Measurements from ENCODE around the gene SLC2A4RG. TPM values are rescaled to one million over a fixed set of nuclear protein-coding genes. Genes with fewer than 3 reads are reported as not detected.
"Not testable (repeated sequence)": the region's sequence is repeated elsewhere in the genome, so short reads cannot be mapped to it uniquely, and the experiment has no call there.

Gene SLC2A4RG
- total RNA-seq, 5 donors from 2014 or later (not counting 1 experiment from before 2014, with no cell fraction given): 110 to 173 (median 135) TPM

GRCh38 chr20:63712191-63712590, 27.4 kb upstream of the SLC2A4RG start:
- peaks cover 13 to 36% of the 10 kb centered on the region in 2 experiments for H3K4me1 ChIP-seq (ENCODE audit: control insufficient read depth in 1 of 2, extremely low read depth in 1 of 2, insufficient read depth in 2 of 2, low read length in 2 of 2)
- no peaks in the 10 kb centered on the region for H3K27me3 ChIP-seq (replicated peaks in 1 of 2; ENCODE audit: control insufficient read depth in 2 of 2, extremely low read depth in 1 of 2, insufficient read depth in 2 of 2, low read length in 1 of 2)
- Mint-ChIP-seq H3K27ac (no peak overlapping the region), H3K27me3 (no peaks in the 10 kb centered on the region), H3K4me3 (peak overlapping the region in 2 of 3 donors; percentile 0 to 48), H3K4me1 (peaks cover 44 to 62% (median 57%) of the 10 kb centered on the region in 3 donors), H3K9me3 (peaks cover 0 to 8% (median 2%) of the 10 kb centered on the region in 3 donors), H3K36me3 (peaks cover 50% of the 10 kb centered on the region)
- ChIA-PET CTCF (interaction anchor here in 1 of 2 donors (0.6 kb wide), 1 partner anchor 136 kb away, joined by 3 read pairs; no protein-coding TSS in a partner anchor), POLR2A (no interaction called here)
- DNase-seq (no peak), ATAC-seq (replicated peaks in 1 of 4) (no peak)
- H3K27ac ChIP-seq (ENCODE audit: low read length): no peak overlapping the region
- H3K9me3 ChIP-seq: no peaks in the 10 kb centered on the region
- H3K4me3 ChIP-seq (ENCODE audit: control insufficient read depth in 1 of 2, extremely low read depth in 1 of 2, low read length in 1 of 2): no peak overlapping the region
- WGBS (ENCODE audit: insufficient coverage): no CpG with 5 or more reads among the region's 1 CpG
- H3K36me3 ChIP-seq (ENCODE audit: control insufficient read depth in 2 of 2, extremely low read depth in 1 of 2, insufficient read depth in 1 of 2, low read length in 1 of 2): peaks cover 17 to 43% of the 10 kb centered on the region in 2 donors

- H3K36me3 ChIP-seq (ENCODE audit: control insufficient read depth in 2 of 2, extremely low read depth in 1 of 2, insufficient read depth in 1 of 2, low read length in 1 of 2): peaks cover 17 to 52% of the 10 kb centered on the region in 2 donors
Observed at GRCh38 chr20:63714858-63715257, 24.7 kb upstream of the SLC2A4RG start.

GRCh38 chr20:63718996-63719395, 20.6 kb upstream of the SLC2A4RG start:
- Mint-ChIP-seq H3K36me3 (peaks cover 57% of the 10 kb centered on the region), H3K4me3 (no peak overlapping the region), H3K27me3 (no peaks in the 10 kb centered on the region), H3K27ac (peak overlapping the region in 1 of 2 donors; percentile 72), H3K4me1 (peaks cover 32 to 48% (median 44%) of the 10 kb centered on the region in 3 donors), H3K9me3 (peaks cover 0 to 15% (median 8%) of the 10 kb centered on the region in 3 donors)
- DNase-seq: no peak
- ChIA-PET CTCF (interaction anchor here (0.6 to 0.7 kb wide), 2 partner anchors 10 to 66 kb away, joined by 3 to 6 read pairs; no protein-coding TSS in a partner anchor), POLR2A (interaction anchor here in 1 of 2 donors (0.7 kb wide), 1 partner anchor 10 kb away, joined by 6 read pairs; no protein-coding TSS in a partner anchor)
- H3K36me3 ChIP-seq (ENCODE audit: control insufficient read depth in 2 of 2, extremely low read depth in 1 of 2, insufficient read depth in 1 of 2, low read length in 1 of 2): peaks cover 11 to 43% of the 10 kb centered on the region in 2 donors
- peaks cover 3 to 19% of the 10 kb centered on the region in 2 experiments for H3K4me1 ChIP-seq (ENCODE audit: control insufficient read depth in 1 of 2, extremely low read depth in 1 of 2, insufficient read depth in 2 of 2, low read length in 2 of 2)
- no peak overlapping the region for H3K27ac ChIP-seq (ENCODE audit: low read length)
- no peaks in the 10 kb centered on the region for H3K27me3 ChIP-seq (replicated peaks in 1 of 2; ENCODE audit: control insufficient read depth in 2 of 2, extremely low read depth in 1 of 2, insufficient read depth in 2 of 2, low read length in 1 of 2)
- H3K9me3 ChIP-seq: no peaks in the 10 kb centered on the region
- H3K4me3 ChIP-seq (ENCODE audit: control insufficient read depth in 1 of 2, extremely low read depth in 1 of 2, low read length in 1 of 2): no peak overlapping the region
- WGBS (ENCODE audit: insufficient coverage): 100% methylated on average over 1 of the region's 2 CpGs
- ATAC-seq (replicated peaks in 1 of 4): no peak

More at GRCh38 chr20:63714858-63715257, 24.7 kb upstream of the SLC2A4RG start:
- peaks cover 66% of the 10 kb centered on the region for H3K36me3 Mint-ChIP-seq
- H3K4me3 Mint-ChIP-seq: no peak overlapping the region
- ATAC-seq (replicated peaks in 1 of 4): no peak
- no peaks in the 10 kb centered on the region for H3K27me3 Mint-ChIP-seq
- no peaks in the 10 kb centered on the region for H3K9me3 ChIP-seq
- H3K27ac Mint-ChIP-seq: no peak overlapping the region
- POLR2A ChIA-PET: interaction anchor here in 1 of 2 donors (0.7 kb wide), 1 partner anchor 83 kb away, joined by 3 read pairs; no protein-coding TSS in a partner anchor
- no peak overlapping the region for H3K27ac ChIP-seq (ENCODE audit: low read length)
- WGBS (ENCODE audit: insufficient coverage): no CpG with 5 or more reads among the region's 5 CpGs
- peaks cover 39 to 55% (median 53%) of the 10 kb centered on the region in 3 donors for H3K4me1 Mint-ChIP-seq
- H3K27me3 ChIP-seq (replicated peaks in 1 of 2; ENCODE audit: control insufficient read depth in 2 of 2, extremely low read depth in 1 of 2, insufficient read depth in 2 of 2, low read length in 1 of 2): no peaks in the 10 kb centered on the region
- H3K4me3 ChIP-seq (ENCODE audit: control insufficient read depth in 1 of 2, extremely low read depth in 1 of 2, low read length in 1 of 2): no peak overlapping the region
- peaks cover 6 to 20% of the 10 kb centered on the region in 2 experiments for H3K4me1 ChIP-seq (ENCODE audit: control insufficient read depth in 1 of 2, extremely low read depth in 1 of 2, insufficient read depth in 2 of 2, low read length in 2 of 2)
- DNase-seq: no peak
- CTCF ChIA-PET: no interaction called here
- H3K9me3 Mint-ChIP-seq: peaks cover 0 to 15% (median 8%) of the 10 kb centered on the region in 3 donors

- CTCF ChIA-PET: interaction anchor here in 1 of 2 donors (0.7 kb wide), 1 partner anchor 9 kb away, joined by 3 read pairs; no protein-coding TSS in a partner anchor
- ATAC-seq (replicated peaks in 1 of 4); H3K27ac ChIP-seq (ENCODE audit: low read length); H3K9me3 ChIP-seq; H3K27me3 ChIP-seq (replicated peaks in 1 of 2; ENCODE audit: control insufficient read depth in 2 of 2, extremely low read depth in 1 of 2, insufficient read depth in 2 of 2, low read length in 1 of 2); H3K27ac Mint-ChIP-seq; DNase-seq; POLR2A ChIA-PET; H3K27me3 Mint-ChIP-seq; H3K4me3 Mint-ChIP-seq; H3K4me3 ChIP-seq (ENCODE audit: control insufficient read depth in 1 of 2, extremely low read depth in 1 of 2, low read length in 1 of 2): not testable (repeated sequence)
- Histone ChIP-seq H3K36me3 (ENCODE audit: control insufficient read depth in 2 of 2, extremely low read depth in 1 of 2, insufficient read depth in 1 of 2, low read length in 1 of 2) (peaks cover 0 to 27% of the 10 kb centered on the region in 2 donors), H3K4me1 (ENCODE audit: control insufficient read depth in 1 of 2, extremely low read depth in 1 of 2, insufficient read depth in 2 of 2, low read length in 2 of 2) (peaks cover 9 to 30% of the 10 kb centered on the region in 2 experiments)
- H3K36me3 Mint-ChIP-seq: peaks cover 36% of the 10 kb centered on the region
- peaks cover 22 to 44% (median 38%) of the 10 kb centered on the region in 3 donors for H3K4me1 Mint-ChIP-seq
- peaks cover 0 to 12% (median 11%) of the 10 kb centered on the region in 3 donors for H3K9me3 Mint-ChIP-seq
- 75% methylated on average over 2 of the region's 2 CpGs for WGBS (ENCODE audit: insufficient coverage)
Observed at GRCh38 chr20:63722967-63723622, 16.5 kb upstream of the SLC2A4RG start.

- Histone ChIP-seq H3K27ac (ENCODE audit: low read length) (peak overlapping the region; percentile 61), H3K4me3 (ENCODE audit: control insufficient read depth in 1 of 2, extremely low read depth in 1 of 2, low read length in 1 of 2) (peak overlapping the region in 1 of 2 donors; percentile 5), H3K36me3 (ENCODE audit: control insufficient read depth in 2 of 2, extremely low read depth in 1 of 2, insufficient read depth in 1 of 2, low read length in 1 of 2) (peaks cover 2 to 26% of the 10 kb centered on the region in 2 donors), H3K4me1 (ENCODE audit: control insufficient read depth in 1 of 2, extremely low read depth in 1 of 2, insufficient read depth in 2 of 2, low read length in 2 of 2) (peaks cover 18 to 82% of the 10 kb centered on the region in 2 experiments)
- peaks cover 12 to 41% (median 34%) of the 10 kb centered on the region in 3 donors for H3K4me1 Mint-ChIP-seq
- peaks cover 16% of the 10 kb centered on the region for H3K36me3 Mint-ChIP-seq
- H3K4me3 Mint-ChIP-seq; H3K27ac Mint-ChIP-seq; H3K9me3 Mint-ChIP-seq; H3K27me3 ChIP-seq (replicated peaks in 1 of 2; ENCODE audit: control insufficient read depth in 2 of 2, extremely low read depth in 1 of 2, insufficient read depth in 2 of 2, low read length in 1 of 2); CTCF ChIA-PET; H3K9me3 ChIP-seq; H3K27me3 Mint-ChIP-seq; DNase-seq; POLR2A ChIA-PET: not testable (repeated sequence)
- ATAC-seq (replicated peaks in 1 of 4): peak in 1 of 4 experiments; percentile 2
- WGBS (ENCODE audit: insufficient coverage): 38% methylated on average over 14 of the region's 18 CpGs
Observed at GRCh38 chr20:63730189-63730733, 9.3 kb upstream of the SLC2A4RG start.

- POLR2A ChIA-PET: no interaction called here
- no peak overlapping the region for H3K27ac Mint-ChIP-seq
- no peaks in the 10 kb centered on the region for H3K27me3 Mint-ChIP-seq
Observed at GRCh38 chr20:63731410-63731809, 8.2 kb upstream of the SLC2A4RG start.

More at GRCh38 chr20:63731410-63731809, 8.2 kb upstream of the SLC2A4RG start:
- no peaks in the 10 kb centered on the region for H3K9me3 ChIP-seq
- H3K27me3 ChIP-seq (replicated peaks in 1 of 2; ENCODE audit: control insufficient read depth in 2 of 2, extremely low read depth in 1 of 2, insufficient read depth in 2 of 2, low read length in 1 of 2): no peaks in the 10 kb centered on the region
- H3K27ac ChIP-seq (ENCODE audit: low read length): no peak overlapping the region
- DNase-seq: no peak
- peaks cover 7 to 31% of the 10 kb centered on the region in 2 donors for H3K36me3 ChIP-seq (ENCODE audit: control insufficient read depth in 2 of 2, extremely low read depth in 1 of 2, insufficient read depth in 1 of 2, low read length in 1 of 2)
- Mint-ChIP-seq H3K9me3 (peaks cover 0 to 2% (median 0%) of the 10 kb centered on the region in 3 donors), H3K4me1 (peaks cover 24 to 50% (median 41%) of the 10 kb centered on the region in 3 donors), H3K36me3 (peaks cover 13% of the 10 kb centered on the region), H3K4me3 (no peak overlapping the region)
- H3K4me1 ChIP-seq (ENCODE audit: control insufficient read depth in 1 of 2, extremely low read depth in 1 of 2, insufficient read depth in 2 of 2, low read length in 2 of 2): peaks cover 23 to 92% of the 10 kb centered on the region in 2 experiments
- H3K4me3 ChIP-seq (ENCODE audit: control insufficient read depth in 1 of 2, extremely low read depth in 1 of 2, low read length in 1 of 2): no peak overlapping the region
- no peak for ATAC-seq (replicated peaks in 1 of 4)
- CTCF ChIA-PET: no interaction called here
- WGBS (ENCODE audit: insufficient coverage): 65% methylated on average over 3 of the region's 5 CpGs

All from T-cell (primary cell).